Caco-2 (cell line): ENCODE measurements around the gene IFITM2. TPM values are rescaled to one million over a fixed set of nuclear protein-coding genes. Genes with fewer than 3 reads are reported as not detected.

Experiments
- BruUV-seq: library from RNA; stranded (reverse); fragments of 400-500 nt; replicated peaks from 2 replicates; lab custom pipeline; 2021; lab: Mats Ljungman, UMichigan
- CTCF ChIA-PET: fragments of 300-600 bp; sonication (Branson Sonifier 250); formaldehyde crosslinking; loops from one replicate; lab custom pipeline; 2022; ENCODE audit warnings: antibody characterized with exemption; lab: Charles Lee
- POLR2A ChIA-PET: fragments of 300-600 bp; sonication (Branson Sonifier 250); formaldehyde crosslinking; loops from one replicate; lab custom pipeline; 2022; ENCODE audit warnings: antibody characterized with exemption; lab: Charles Lee
- DNase-seq, 2 experiments: peaks; one replicate each; pipeline versions ENCODE4 v3.0.0 to v3.0.0-alpha.2; 2020 to 2022
- H3K27me3 ChIP-seq: replicated peaks from 2 replicates; pipeline ENCODE4 v1.6.0; 2011; ENCODE audit warnings: low read length; ENCODE audit not compliant: control insufficient read depth, insufficient read depth
- H3K36me3 ChIP-seq: 2 replicates; pipeline ENCODE4 v1.5.1; 2011; ENCODE audit warnings: low read length; ENCODE audit not compliant: control insufficient read depth, insufficient read depth
- H3K4me1 ChIP-seq: fragments of 250-450 bp; sonication (Bioruptor Pico); 2 replicates; pipeline ENCODE4 v1.5.1; 2020; ENCODE audit warnings: mild to moderate bottlenecking
- H3K4me3 ChIP-seq: 2 replicates; pipeline ENCODE4 v1.5.1; 2011; ENCODE audit warnings: low read depth, mild to moderate bottlenecking, control low read depth, low read length
- H3K9me3 ChIP-seq: fragments of 250-450 bp; sonication (Bioruptor Pico); 2 replicates; pipeline ENCODE4 v1.5.1; 2020; ENCODE audit warnings: mild to moderate bottlenecking, moderate library complexity
- H3K27ac Mint-ChIP-seq: one replicate; pipeline ENCODE4 v1.8.0; 2022; ENCODE audit warnings: mixed read lengths; ENCODE audit not compliant: unreplicated experiment
- H3K27me3 Mint-ChIP-seq: one replicate; pipeline ENCODE4 v1.8.0; 2022; ENCODE audit warnings: mixed read lengths; ENCODE audit not compliant: insufficient read depth, unreplicated experiment
- H3K36me3 Mint-ChIP-seq: one replicate; pipeline ENCODE4 v1.8.0; 2022; ENCODE audit warnings: mild to moderate bottlenecking, mixed read lengths; ENCODE audit not compliant: insufficient read depth, unreplicated experiment
- H3K4me1 Mint-ChIP-seq: one replicate; pipeline ENCODE4 v1.8.0; 2022; ENCODE audit warnings: low read depth, mixed read lengths; ENCODE audit not compliant: unreplicated experiment
- H3K4me3 Mint-ChIP-seq: one replicate; pipeline ENCODE4 v1.8.0; 2022; ENCODE audit warnings: mild to moderate bottlenecking, moderate library complexity, mixed read lengths; ENCODE audit not compliant: unreplicated experiment
- H3K9me3 Mint-ChIP-seq: one replicate; pipeline ENCODE4 v1.8.0; 2022; ENCODE audit warnings: mixed read lengths; ENCODE audit not compliant: unreplicated experiment
- CTCF ChIP-seq, 2 experiments: fragments of 200-600 bp in 1 of 2; IDR thresholded peaks; 1 replicate in 1 of 2; 2 replicates in 1 of 2; pipeline versions ENCODE4 v1.5.1 to v1.8.0; 2011 to 2022; ENCODE audit warnings: antibody characterized with exemption in 1 of 2, control low read depth in 1 of 2, inconsistent platforms in 1 of 2, low read depth in 1 of 2, low read length in 1 of 2, mild to moderate bottlenecking in 1 of 2, moderate library complexity in 1 of 2; ENCODE audit not compliant: insufficient read depth in 1 of 2, severe bottlenecking in 1 of 2, unreplicated experiment in 1 of 2
- intact Hi-C: fragments of 100-400 bp; cut with micrococcal nuclease; formaldehyde crosslinking; loops from one replicate; pipeline ENCODE4 v1.10.0; 2022; ENCODE audit not compliant: unreplicated experiment
- total RNA-seq: library from RNA; stranded (reverse); gene quantifications from 2 replicates; pipeline ENCODE4 v1.2.3, GENCODE V29; 2022

The IFITM2 gene
- total RNA-seq, 1 experiment from 2014 or later, result 7.3 TPM

- Histone ChIP-seq H3K4me3 (no peak overlapping the region), H3K4me1 (peaks cover 5% of the 10 kb centered on the region; the same call in 1 of the 2 replicates), H3K27me3 (no peaks in the 10 kb centered on the region), H3K9me3 (no peaks in the 10 kb centered on the region), H3K36me3 (no peaks in the 10 kb centered on the region)
- ChIA-PET CTCF (no interaction called here), POLR2A (no interaction called here)
- no peaks in the 10 kb centered on the region for H3K9me3 Mint-ChIP-seq
- no peaks in the 10 kb centered on the region for H3K4me1 Mint-ChIP-seq
- H3K27me3 Mint-ChIP-seq, result peaks cover 3% of the 10 kb centered on the region
- no peak overlapping the region for H3K27ac Mint-ChIP-seq
- DNase-seq, result no peak
- intact Hi-C loops, result no loop called here
- H3K4me3 Mint-ChIP-seq, result no peak overlapping the region
- no peak for TF ChIP-seq CTCF (IDR thresholded peaks at IDR 0.05; ENCODE audit: insufficient read depth in 1 of 2, low read depth in 1 of 2, low read length in 1 of 2, severe bottlenecking in 1 of 2, unreplicated experiment in 1 of 2)
- no TSS peak for BruUV-seq
- H3K36me3 Mint-ChIP-seq, result no peaks in the 10 kb centered on the region
Measured at GRCh38 chr11:272195-272930, 35.3 kb upstream of the IFITM2 start.

DNA sequence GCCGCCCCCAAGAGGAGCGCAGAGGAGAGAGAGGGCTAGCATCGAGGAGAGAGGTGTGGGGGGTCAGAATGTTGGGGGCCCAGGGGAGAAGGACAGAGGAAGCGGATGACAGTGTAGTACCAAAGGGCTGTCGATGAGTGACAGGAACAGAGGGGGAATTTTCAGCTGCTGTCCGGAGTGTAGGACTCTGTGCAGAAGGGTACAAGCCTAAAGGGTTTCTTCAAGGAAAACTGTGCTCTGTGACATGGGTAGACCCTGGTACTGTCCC lies 34.8 kb upstream of the IFITM2 start:
- Mint-ChIP-seq H3K4me1 (no peaks in the 10 kb centered on the region), H3K9me3 (no peaks in the 10 kb centered on the region), H3K4me3 (no peak overlapping the region), H3K36me3 (no peaks in the 10 kb centered on the region), H3K27ac (no peak overlapping the region), H3K27me3 (peaks cover 3% of the 10 kb centered on the region)
- H3K27me3 ChIP-seq, result no peaks in the 10 kb centered on the region
- H3K4me3 ChIP-seq, result no peak overlapping the region
- TF ChIP-seq CTCF (IDR thresholded peaks at IDR 0.05; ENCODE audit: insufficient read depth in 1 of 2, low read depth in 1 of 2, low read length in 1 of 2, severe bottlenecking in 1 of 2, unreplicated experiment in 1 of 2), result no peak
- H3K36me3 ChIP-seq, result no peaks in the 10 kb centered on the region
- peaks cover 5% of the 10 kb centered on the region; the same call in 1 of the 2 replicates for H3K4me1 ChIP-seq
- no TSS peak for BruUV-seq
- intact Hi-C loops, result no loop called here
- POLR2A ChIA-PET, result no interaction called here
- H3K9me3 ChIP-seq, result no peaks in the 10 kb centered on the region
- DNase-seq, result no peak
- CTCF ChIA-PET, result interaction anchor here (0.6 kb wide), 1 partner anchor 9 kb away, joined by 3 read pairs; no protein-coding TSS in a partner anchor

DNA sequence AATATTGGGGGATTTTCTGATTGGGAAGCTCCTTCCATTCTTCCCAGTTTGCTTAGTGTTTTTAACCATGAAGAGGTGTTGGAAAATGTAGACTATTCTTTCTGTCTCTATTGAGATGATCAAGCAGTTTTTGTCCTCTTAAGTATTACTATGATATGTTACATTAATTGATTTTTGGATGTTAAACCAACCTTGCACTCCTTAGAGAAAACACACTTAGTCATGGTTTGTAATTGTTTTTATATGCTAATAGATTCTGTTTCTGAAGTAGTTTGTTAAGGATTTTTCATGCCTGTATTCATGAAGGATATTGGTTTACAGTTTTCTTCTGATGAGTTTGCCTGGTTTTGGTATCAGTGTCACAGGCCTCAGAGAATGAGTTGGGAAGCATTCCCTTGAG lies 31.4 kb upstream of the IFITM2 start:
- H3K27ac Mint-ChIP-seq, result no peak overlapping the region
- DNase-seq, result no peak
- ChIA-PET POLR2A (no interaction called here), CTCF (interaction anchor here (0.5 kb wide), 1 partner anchor 501 kb away, joined by 4 read pairs; no protein-coding TSS in a partner anchor)
- peaks cover 5% of the 10 kb centered on the region for H3K36me3 Mint-ChIP-seq
- H3K4me1 ChIP-seq, result peaks cover 19% of the 10 kb centered on the region
- no peaks in the 10 kb centered on the region for H3K4me1 Mint-ChIP-seq
- H3K27me3 Mint-ChIP-seq, result peaks cover 9% of the 10 kb centered on the region
- no peaks in the 10 kb centered on the region for H3K9me3 ChIP-seq
- H3K27me3 ChIP-seq, result peaks cover under 1% of the 10 kb centered on the region; the same call in 1 of the 2 replicates
- H3K9me3 Mint-ChIP-seq, result no peaks in the 10 kb centered on the region
- H3K4me3 Mint-ChIP-seq, result no peak overlapping the region
- BruUV-seq, result no TSS peak
- intact Hi-C loops, result no loop called here
- TF ChIP-seq CTCF (IDR thresholded peaks at IDR 0.05; ENCODE audit: insufficient read depth in 1 of 2, low read depth in 1 of 2, low read length in 1 of 2, severe bottlenecking in 1 of 2, unreplicated experiment in 1 of 2), result no peak
- no peak overlapping the region for H3K4me3 ChIP-seq
- no peaks in the 10 kb centered on the region for H3K36me3 ChIP-seq
